Immature natural killer cell (primary cell): ENCODE measurements around the gene EFTUD2. TPM values are rescaled to one million over a fixed set of nuclear protein-coding genes. Genes with fewer than 3 reads are reported as not detected.

Experiments
- DNase-seq, 3 donors: peaks; one replicate each; pipeline ENCODE4 v3.0.0; 2022; ENCODE audit warnings: mixed read lengths in 1 of 3
- H3K27ac Mint-ChIP-seq, 6 donors: one replicate each; pipeline ENCODE4 v1.8.0; 2020; ENCODE audit warnings: mixed read lengths in 6 of 6, mild to moderate bottlenecking in 5 of 6, inconsistent platforms in 4 of 6, moderate library complexity in 3 of 6
- H3K27me3 Mint-ChIP-seq, 3 donors: one replicate each; pipeline ENCODE4 v1.8.0; 2020 to 2021; ENCODE audit warnings: low read depth in 3 of 3, mild to moderate bottlenecking in 3 of 3, mixed read lengths in 3 of 3, moderate library complexity in 3 of 3, inconsistent platforms in 1 of 3
- H3K36me3 Mint-ChIP-seq, 3 donors: one replicate each; pipeline ENCODE4 v1.8.0; 2020; ENCODE audit warnings: mixed read lengths in 3 of 3, inconsistent platforms in 2 of 3, mild to moderate bottlenecking in 2 of 3
- H3K4me1 Mint-ChIP-seq, 2 donors: one replicate each; pipeline ENCODE4 v1.8.0; 2020; ENCODE audit warnings: inconsistent platforms in 2 of 2, mild to moderate bottlenecking in 2 of 2, mixed read lengths in 2 of 2, moderate library complexity in 1 of 2
- H3K4me3 Mint-ChIP-seq, 5 donors: one replicate each; pipeline ENCODE4 v1.8.0; 2020; ENCODE audit warnings: mild to moderate bottlenecking in 5 of 5, mixed read lengths in 5 of 5, inconsistent platforms in 3 of 5, moderate library complexity in 3 of 5
- H3K9me3 Mint-ChIP-seq, 6 donors: one replicate each; pipeline ENCODE4 v1.8.0; 2020; ENCODE audit warnings: mild to moderate bottlenecking in 6 of 6, mixed read lengths in 6 of 6, inconsistent platforms in 4 of 6, moderate library complexity in 3 of 6
- polyA plus RNA-seq, 3 donors: library from polyadenylated mRNA; unstranded; fragments of 300-500 nt; fragmentation: Illumina TruSeq; gene quantifications; one replicate each; pipeline ENCODE4 v1.2.3, GENCODE V29; 2021

The EFTUD2 gene
- polyA plus RNA-seq, 3 donors from 2014 or later: 76.5 to 109 (median 101) TPM

- Mint-ChIP-seq H3K36me3 (peaks cover 31 to 52% (median 35%) of the 10 kb centered on the region in 3 donors), H3K9me3 (no peaks in the 10 kb centered on the region), H3K27me3 (peaks cover 2 to 4% (median 3%) of the 10 kb centered on the region in 3 donors), H3K4me3 (no peak overlapping the region), H3K27ac (no peak overlapping the region), H3K4me1 (no peaks in the 10 kb centered on the region)
- DNase-seq: peak in 1 of 3 donors; percentile 13
Measured at GRCh38 chr17:44878627-44879221, 20.5 kb downstream of the EFTUD2 start.

GRCh38 chr17:44877121-44877520, 22.1 kb downstream of the EFTUD2 start:
- no peak overlapping the region for H3K27ac Mint-ChIP-seq
- H3K36me3 Mint-ChIP-seq: peaks cover 24 to 47% (median 26%) of the 10 kb centered on the region in 3 donors

GRCh38 chr17:44875761-44876160, 23.5 kb downstream of the EFTUD2 start:
- Mint-ChIP-seq H3K27ac (no peak overlapping the region), H3K4me1 (no peaks in the 10 kb centered on the region), H3K27me3 (peaks cover 1 to 4% (median 2%) of the 10 kb centered on the region in 3 donors), H3K36me3 (peaks cover 25 to 44% (median 27%) of the 10 kb centered on the region in 3 donors), H3K4me3 (no peak overlapping the region), H3K9me3 (no peaks in the 10 kb centered on the region)
- no peak for DNase-seq

More at GRCh38 chr17:44877121-44877520, 22.1 kb downstream of the EFTUD2 start:
- Mint-ChIP-seq H3K27me3 (peaks cover 2 to 4% (median 3%) of the 10 kb centered on the region in 3 donors), H3K9me3 (no peaks in the 10 kb centered on the region), H3K4me3 (no peak overlapping the region), H3K4me1 (no peaks in the 10 kb centered on the region)
- no peak for DNase-seq

- Mint-ChIP-seq H3K4me3 (no peak overlapping the region), H3K4me1 (no peaks in the 10 kb centered on the region), H3K9me3 (no peaks in the 10 kb centered on the region), H3K27me3 (peaks cover 0 to 1% (median 0%) of the 10 kb centered on the region in 3 donors), H3K36me3 (peaks cover 21 to 50% (median 33%) of the 10 kb centered on the region in 3 donors), H3K27ac (no peak overlapping the region)
- no peak for DNase-seq
Measured at GRCh38 chr17:44872131-44872768, 27.0 kb downstream of the EFTUD2 start.

GRCh38 chr17:44871556-44871955, 27.7 kb downstream of the EFTUD2 start:
- no peaks in the 10 kb centered on the region for H3K4me1 Mint-ChIP-seq
- H3K4me3 Mint-ChIP-seq: no peak overlapping the region
- DNase-seq: no peak
- no peak overlapping the region for H3K27ac Mint-ChIP-seq
- H3K27me3 Mint-ChIP-seq: peaks cover 0 to 1% (median 0%) of the 10 kb centered on the region in 3 donors
- H3K9me3 Mint-ChIP-seq: no peaks in the 10 kb centered on the region
- H3K36me3 Mint-ChIP-seq: peaks cover 21 to 47% (median 33%) of the 10 kb centered on the region in 3 donors

GRCh38 chr17:44867841-44868240, 31.4 kb downstream of the EFTUD2 start:
- H3K27ac Mint-ChIP-seq: no peak overlapping the region
- peaks cover 22 to 56% (median 27%) of the 10 kb centered on the region in 3 donors for H3K36me3 Mint-ChIP-seq

GRCh38 chr17:44865931-44866330, 33.3 kb downstream of the EFTUD2 start:
- Mint-ChIP-seq H3K36me3 (peaks cover 17 to 52% (median 27%) of the 10 kb centered on the region in 3 donors), H3K4me3 (no peak overlapping the region), H3K27me3 (peaks cover 0 to 2% (median 1%) of the 10 kb centered on the region in 3 donors), H3K9me3 (no peaks in the 10 kb centered on the region), H3K27ac (no peak overlapping the region), H3K4me1 (no peaks in the 10 kb centered on the region)
- DNase-seq: no peak

More at GRCh38 chr17:44867841-44868240, 31.4 kb downstream of the EFTUD2 start:
- H3K9me3 Mint-ChIP-seq: no peaks in the 10 kb centered on the region
- no peaks in the 10 kb centered on the region for H3K4me1 Mint-ChIP-seq
- no peak overlapping the region for H3K4me3 Mint-ChIP-seq
- no peak for DNase-seq
- H3K27me3 Mint-ChIP-seq: peaks cover 0 to 2% (median 1%) of the 10 kb centered on the region in 3 donors

GRCh38 chr17:44865231-44865660, 34.0 kb downstream of the EFTUD2 start:
- no peaks in the 10 kb centered on the region for H3K4me1 Mint-ChIP-seq
- H3K36me3 Mint-ChIP-seq: peaks cover 17 to 53% (median 27%) of the 10 kb centered on the region in 3 donors
- no peaks in the 10 kb centered on the region for H3K9me3 Mint-ChIP-seq
- H3K27me3 Mint-ChIP-seq: peaks cover 0 to 2% (median 1%) of the 10 kb centered on the region in 3 donors
- H3K27ac Mint-ChIP-seq: no peak overlapping the region
- DNase-seq: peak; percentile 56 to 66 (median 57)
- H3K4me3 Mint-ChIP-seq: no peak overlapping the region

- Mint-ChIP-seq H3K36me3 (peaks cover 19 to 54% (median 26%) of the 10 kb centered on the region in 3 donors), H3K4me1 (no peaks in the 10 kb centered on the region), H3K27me3 (peaks cover under 1 to 2% (median 1%) of the 10 kb centered on the region in 3 donors), H3K27ac (no peak overlapping the region), H3K4me3 (no peak overlapping the region), H3K9me3 (no peaks in the 10 kb centered on the region)
- no peak for DNase-seq
Measured at GRCh38 chr17:44864831-44865230, 34.4 kb downstream of the EFTUD2 start.

GRCh38 chr17:44863061-44863918, 36.0 kb downstream of the EFTUD2 start:
- no peaks in the 10 kb centered on the region for H3K9me3 Mint-ChIP-seq
- H3K27ac Mint-ChIP-seq: no peak overlapping the region
- no peaks in the 10 kb centered on the region for H3K4me1 Mint-ChIP-seq
- H3K27me3 Mint-ChIP-seq: peaks cover 0 to 2% (median 2%) of the 10 kb centered on the region in 3 donors
- peaks cover 19 to 56% (median 24%) of the 10 kb centered on the region in 3 donors for H3K36me3 Mint-ChIP-seq
- DNase-seq: no peak
- no peak overlapping the region for H3K4me3 Mint-ChIP-seq

- Mint-ChIP-seq H3K9me3 (no peaks in the 10 kb centered on the region), H3K4me3 (no peak overlapping the region), H3K27ac (no peak overlapping the region), H3K4me1 (no peaks in the 10 kb centered on the region), H3K27me3 (peaks cover 0 to 2% (median 2%) of the 10 kb centered on the region in 3 donors), H3K36me3 (peaks cover 18 to 48% (median 19%) of the 10 kb centered on the region in 3 donors)
- no peak for DNase-seq
Measured at GRCh38 chr17:44862278-44862914, 36.8 kb downstream of the EFTUD2 start.

- Mint-ChIP-seq H3K4me3 (no peak overlapping the region), H3K9me3 (no peaks in the 10 kb centered on the region), H3K4me1 (no peaks in the 10 kb centered on the region), H3K27me3 (peaks cover 0 to 2% (median 0%) of the 10 kb centered on the region in 3 donors), H3K36me3 (peaks cover 27 to 51% (median 27%) of the 10 kb centered on the region in 3 donors), H3K27ac (no peak overlapping the region)
- no peak for DNase-seq
Measured at GRCh38 chr17:44859701-44860100, 39.5 kb downstream of the EFTUD2 start.

GRCh38 chr17:44854192-44854591, 45.1 kb downstream of the EFTUD2 start:
- Mint-ChIP-seq H3K4me3 (no peak overlapping the region), H3K9me3 (no peaks in the 10 kb centered on the region), H3K4me1 (no peaks in the 10 kb centered on the region), H3K36me3 (peaks cover 17 to 52% (median 29%) of the 10 kb centered on the region in 3 donors), H3K27me3 (peaks cover 0 to 1% (median 0%) of the 10 kb centered on the region in 3 donors), H3K27ac (no peak overlapping the region)
- DNase-seq: no peak
